GM18499 (cell line): ENCODE data around the gene ZBTB47.

ENCODE experiments used
- ATAC-seq: cut with Tn5 transposase; IDR thresholded peaks from one replicate; pipeline ENCODE4 v1.9.1; 2021; ENCODE audit warnings: moderate number of reproducible peaks; ENCODE audit not compliant: insufficient read depth, unreplicated experiment

ZBTB47 gene

GRCh38 chr3:42652251-42652610, 1.3 kb upstream of the ZBTB47 start:
- no peak for ATAC-seq

- no peak for ATAC-seq
Measured at GRCh38 chr3:42652611-42653302, 740 bp upstream of the ZBTB47 start.

DNA sequence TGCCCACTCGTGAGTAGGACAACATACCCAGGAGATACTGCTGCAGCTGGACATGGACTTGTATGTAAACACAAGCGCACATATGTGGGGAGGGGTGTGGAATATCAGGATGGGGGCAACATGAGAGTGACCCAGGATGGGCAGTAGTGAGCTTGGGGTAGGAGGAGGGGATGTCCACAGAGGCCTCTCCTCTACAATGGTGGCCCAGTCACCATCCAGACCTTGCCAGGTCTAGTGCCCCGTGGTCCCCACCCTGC, 266 bp upstream of the ZBTB47 start:
- ATAC-seq, result no peak

DNA sequence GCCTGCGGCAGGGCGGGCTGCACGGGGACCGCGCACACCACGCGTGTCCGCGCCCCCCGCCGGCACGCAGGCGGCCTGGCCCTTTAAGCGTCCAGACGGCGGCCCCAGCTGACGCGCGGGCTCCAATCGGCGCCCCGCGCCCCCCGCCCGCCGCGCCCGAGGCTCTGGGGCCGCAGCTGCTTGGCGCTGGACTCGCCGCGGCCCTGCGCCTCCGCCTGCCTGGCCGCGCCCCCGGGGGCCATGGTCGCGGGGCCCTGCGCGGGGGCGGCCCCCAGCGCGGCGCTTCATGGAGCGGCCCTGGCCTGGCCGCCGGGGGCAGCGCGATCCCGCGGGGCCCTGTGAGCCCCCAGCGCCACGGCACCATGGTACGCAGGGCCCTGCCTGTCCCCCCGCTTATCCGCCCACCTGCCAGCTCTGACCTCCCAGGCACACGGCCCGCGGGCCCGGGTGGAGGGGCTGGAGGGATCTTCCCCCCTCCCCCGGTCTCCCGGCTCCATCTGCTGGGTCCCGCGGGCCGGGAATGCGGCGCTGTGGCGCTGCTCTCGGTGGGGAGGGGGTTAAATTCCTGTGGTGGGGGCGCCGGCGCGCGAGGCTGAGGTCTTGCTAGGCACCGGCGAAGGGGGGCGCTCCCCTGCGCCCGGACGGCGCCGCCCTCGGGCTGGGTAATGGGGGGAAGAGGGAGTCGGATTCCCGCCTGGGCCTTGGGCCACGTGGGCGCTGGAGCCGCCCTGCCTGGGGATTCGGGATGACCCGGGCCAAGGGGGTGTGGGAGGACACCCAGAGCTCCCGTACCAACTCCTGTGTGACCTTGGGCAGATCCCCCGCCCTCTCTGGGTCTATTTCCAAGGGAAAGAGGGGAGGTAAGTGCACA, 1.1 kb downstream of the ZBTB47 start:
- no peak for ATAC-seq

DNA sequence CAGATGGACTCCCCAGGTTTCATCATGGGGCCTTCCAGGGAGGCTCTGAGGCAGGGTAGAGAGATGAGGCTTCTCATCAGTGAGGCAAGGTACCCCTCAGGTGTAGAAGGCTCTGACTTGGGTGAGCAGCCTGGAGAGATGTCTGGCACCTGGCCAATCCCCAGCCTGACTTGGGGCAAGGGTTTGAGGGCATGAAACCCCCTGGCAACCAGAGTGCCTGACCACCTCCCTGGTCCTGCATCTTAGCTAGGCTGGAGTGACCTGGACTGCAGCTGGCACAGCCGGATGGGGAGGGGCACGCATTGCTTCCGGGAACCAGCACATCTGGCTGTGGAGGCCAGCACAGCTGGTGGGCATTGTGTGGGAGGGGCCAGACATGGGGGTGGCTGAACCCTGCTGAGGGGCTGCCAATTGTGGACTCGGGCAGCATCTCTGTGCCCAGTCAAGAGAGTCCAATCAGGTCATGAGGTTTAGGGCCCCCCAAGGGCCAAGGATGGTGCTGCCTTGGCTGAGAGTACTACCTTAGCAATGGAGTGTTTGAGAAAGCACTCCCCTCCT, 1.9 kb downstream of the ZBTB47 start:
- ATAC-seq, result no peak

- no peak for ATAC-seq
Measured at GRCh38 chr3:42655980-42656679, 2.6 kb downstream of the ZBTB47 start.

DNA sequence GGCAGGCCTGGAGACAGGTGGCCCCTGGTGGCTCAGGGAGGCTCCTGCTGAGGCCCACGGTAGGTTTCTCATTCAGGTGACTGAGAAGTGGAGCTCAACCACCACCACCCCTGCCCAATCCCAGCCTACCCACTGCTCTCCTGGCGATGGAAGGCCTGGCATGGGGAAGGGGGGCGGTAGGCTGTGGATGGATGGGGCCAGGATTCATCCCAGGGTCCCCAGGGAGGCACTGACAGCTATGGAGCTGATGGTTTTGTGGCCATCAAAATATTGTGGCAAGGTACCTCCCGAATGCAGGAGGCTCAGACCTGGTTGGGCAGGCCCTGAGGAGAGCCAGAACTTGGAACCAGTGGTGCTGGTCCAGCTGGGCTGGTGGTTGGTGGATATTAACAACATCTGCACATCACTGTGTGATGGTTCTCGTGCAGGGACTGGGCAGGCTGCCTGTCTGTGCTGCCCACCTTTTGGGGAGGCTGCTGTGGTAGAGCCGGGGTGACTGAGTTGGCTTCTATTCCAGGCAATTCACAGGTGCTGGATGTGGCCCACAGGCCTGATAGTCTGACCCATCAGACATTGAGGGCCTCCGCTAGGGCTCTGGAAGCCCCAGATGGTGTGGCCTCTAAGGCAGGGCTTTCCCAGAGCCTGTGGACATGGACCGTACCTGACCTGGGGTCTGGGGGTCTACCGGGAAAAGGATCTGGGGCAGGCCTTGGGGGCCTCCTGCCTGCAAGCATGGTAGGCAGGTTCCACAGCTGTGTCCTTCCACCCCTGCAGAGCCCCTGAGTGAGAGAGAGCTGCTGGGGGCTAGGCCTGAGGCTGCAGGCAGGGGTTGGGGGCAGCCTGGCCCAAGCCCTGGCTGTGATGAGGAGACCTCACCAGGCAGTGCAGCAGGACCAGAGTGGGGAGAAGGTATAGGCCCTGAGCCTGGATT, 3.4 kb downstream of the ZBTB47 start:
- ATAC-seq, result no peak

GRCh38 chr3:42657675-42658074, 4.2 kb downstream of the ZBTB47 start:
- no peak for ATAC-seq

DNA sequence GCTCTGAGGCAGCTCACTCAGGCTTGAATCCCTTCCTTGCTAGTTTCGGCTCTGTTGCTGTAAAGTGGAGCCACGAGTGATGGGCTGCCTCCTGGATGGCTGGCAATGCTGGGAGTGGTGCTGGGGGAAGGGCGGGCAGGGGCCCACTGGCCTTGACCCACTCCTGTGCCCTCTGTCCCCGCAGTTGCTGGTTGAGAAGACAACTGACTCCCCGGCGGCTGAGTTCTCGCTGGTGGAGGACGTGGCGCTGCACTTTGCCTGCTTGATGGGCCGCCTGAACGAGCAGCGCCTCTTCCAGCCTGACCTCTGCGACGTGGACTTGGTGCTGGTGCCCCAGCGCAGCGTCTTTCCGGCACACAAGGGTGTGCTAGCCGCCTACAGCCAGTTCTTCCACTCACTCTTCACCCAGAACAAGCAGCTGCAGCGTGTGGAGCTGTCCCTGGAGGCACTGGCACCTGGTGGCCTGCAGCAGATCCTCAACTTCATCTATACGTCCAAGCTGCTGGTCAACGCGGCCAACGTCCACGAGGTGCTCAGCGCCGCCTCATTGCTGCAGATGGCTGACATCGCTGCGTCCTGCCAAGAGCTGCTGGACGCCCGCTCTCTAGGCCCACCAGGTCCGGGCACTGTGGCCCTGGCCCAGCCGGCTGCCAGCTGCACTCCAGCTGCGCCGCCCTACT, 4.7 kb downstream of the ZBTB47 start:
- ATAC-seq, result no peak

GRCh38 chr3:42658771-42659390, 5.4 kb downstream of the ZBTB47 start:
- ATAC-seq, result no peak

DNA sequence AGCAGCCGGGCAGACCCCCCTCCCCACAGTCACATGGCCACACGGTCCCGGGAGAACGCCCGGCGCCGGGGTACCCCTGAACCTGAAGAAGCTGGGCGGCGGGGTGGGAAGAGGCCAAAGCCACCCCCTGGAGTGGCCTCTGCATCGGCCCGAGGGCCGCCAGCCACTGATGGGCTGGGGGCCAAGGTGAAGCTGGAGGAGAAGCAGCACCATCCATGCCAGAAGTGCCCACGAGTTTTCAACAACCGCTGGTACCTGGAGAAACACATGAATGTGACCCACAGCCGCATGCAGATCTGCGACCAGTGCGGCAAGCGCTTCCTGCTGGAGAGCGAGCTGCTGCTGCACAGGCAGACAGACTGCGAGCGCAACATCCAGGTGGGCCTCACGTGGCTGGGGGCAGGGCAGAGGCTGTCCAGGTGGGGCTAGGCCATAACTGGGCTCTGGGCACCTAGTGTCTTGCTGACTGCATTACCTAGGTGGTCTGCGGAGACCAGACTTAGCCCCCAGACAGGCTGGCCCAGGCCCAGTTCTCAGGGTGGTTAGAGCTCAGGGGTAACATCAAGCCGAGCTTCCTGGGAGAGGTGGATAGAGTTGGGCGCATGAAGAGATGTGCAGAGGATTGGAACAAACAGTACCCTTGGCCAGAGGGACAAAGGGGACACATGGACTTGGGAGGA, 6.1 kb downstream of the ZBTB47 start:
- no peak for ATAC-seq

GRCh38 chr3:42660131-42660715, 6.7 kb downstream of the ZBTB47 start:
- no peak for ATAC-seq

- ATAC-seq, result no peak
Measured at GRCh38 chr3:42660898-42661297, 7.4 kb downstream of the ZBTB47 start.

DNA sequence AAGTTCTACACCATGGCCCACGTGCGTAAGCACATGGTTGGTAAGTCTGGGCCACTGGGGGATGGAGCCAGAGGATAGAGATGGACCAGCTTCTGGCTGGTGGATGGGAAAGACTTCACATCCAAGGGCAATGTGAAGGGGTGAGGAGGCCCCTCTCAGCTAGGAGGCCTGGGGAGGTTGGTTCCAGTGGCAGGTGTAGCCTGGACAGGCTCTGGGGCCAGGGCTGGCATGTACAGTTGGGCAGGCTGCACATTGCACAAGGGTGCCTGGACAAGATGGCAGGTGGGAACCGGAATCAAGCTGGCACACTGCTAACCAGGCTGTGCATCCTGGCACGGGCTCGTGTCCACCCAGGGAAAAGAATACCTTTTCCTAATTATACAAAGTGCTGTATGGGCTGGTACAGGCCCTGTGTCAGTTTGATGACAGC, 8.1 kb downstream of the ZBTB47 start:
- ATAC-seq, result no peak

DNA sequence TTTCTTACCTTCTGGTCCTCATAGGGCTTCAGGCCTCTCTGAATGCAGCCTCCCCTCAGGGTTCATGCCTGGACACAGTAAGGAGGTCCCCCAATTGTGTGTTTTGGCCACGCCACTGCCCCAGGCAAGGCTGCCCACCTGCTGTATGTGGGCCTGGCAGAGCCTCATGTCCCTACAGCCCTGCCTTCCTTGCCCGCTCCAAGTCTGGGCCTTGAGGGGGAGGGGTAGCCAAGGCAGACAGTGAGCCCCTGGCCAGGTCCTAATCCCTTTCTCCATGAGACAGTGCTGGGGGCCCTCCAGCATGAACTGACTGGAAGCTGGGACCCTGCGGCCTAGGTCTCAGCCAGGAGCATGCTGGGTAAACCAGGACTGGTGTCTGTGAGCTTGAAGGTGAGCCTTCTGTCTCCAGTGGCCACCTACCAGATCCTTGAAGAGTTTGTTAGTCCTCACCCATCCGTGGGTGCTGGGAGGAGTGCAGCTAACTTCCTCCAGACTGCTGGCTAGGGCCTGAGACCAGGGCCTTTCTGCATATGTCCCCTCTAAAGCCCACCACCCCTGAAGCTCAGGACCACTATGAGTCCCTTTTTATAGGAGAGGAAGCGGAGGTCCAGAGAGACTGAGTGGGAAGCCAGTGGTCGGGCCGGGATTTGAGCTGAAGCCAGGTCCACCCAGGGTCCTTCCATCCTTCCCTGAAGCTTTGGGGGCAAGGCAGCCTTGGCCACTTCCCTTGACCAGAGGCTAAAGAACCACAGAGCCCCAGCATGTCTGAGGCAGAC, 8.7 kb downstream of the ZBTB47 start:
- ATAC-seq, result no peak

GRCh38 chr3:42662813-42663535, 9.5 kb downstream of the ZBTB47 start:
- no peak for ATAC-seq
